ENCODE data around the gene SPAG8. TPM values are rescaled to one million over a fixed set of nuclear protein-coding genes. Genes with fewer than 3 reads are reported as not detected.
A peak's percentile ranks its signal among the peaks of the same experiment; 100 is the strongest.

Gene SPAG8
- total RNA-seq, 1 donor from 2014 or later, result 1.4 TPM

DNA sequence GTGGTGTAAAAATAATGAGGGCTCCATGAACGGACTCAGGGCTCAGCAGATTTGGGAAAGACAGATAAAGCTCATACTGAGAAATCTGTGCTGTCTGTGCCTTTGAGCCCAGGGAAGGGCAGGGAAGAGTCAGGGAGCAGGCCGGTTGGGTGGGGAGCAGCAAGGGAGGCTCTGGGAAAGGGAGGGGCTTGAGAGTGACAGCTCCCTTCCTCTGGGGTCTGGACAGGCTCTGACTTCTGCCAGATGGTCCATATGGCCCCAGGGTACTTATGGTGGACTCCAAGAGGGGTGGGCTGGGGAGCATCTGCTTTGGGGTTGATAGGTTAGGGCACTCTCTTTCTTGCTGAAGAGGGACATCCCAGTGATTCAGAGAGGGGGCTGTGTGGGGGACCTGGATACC, 18.6 kb downstream of the SPAG8 start:
- H3K9me3 Mint-ChIP-seq, result no peaks in the 10 kb centered on the region
- TF ChIP-seq, protein P1, sequence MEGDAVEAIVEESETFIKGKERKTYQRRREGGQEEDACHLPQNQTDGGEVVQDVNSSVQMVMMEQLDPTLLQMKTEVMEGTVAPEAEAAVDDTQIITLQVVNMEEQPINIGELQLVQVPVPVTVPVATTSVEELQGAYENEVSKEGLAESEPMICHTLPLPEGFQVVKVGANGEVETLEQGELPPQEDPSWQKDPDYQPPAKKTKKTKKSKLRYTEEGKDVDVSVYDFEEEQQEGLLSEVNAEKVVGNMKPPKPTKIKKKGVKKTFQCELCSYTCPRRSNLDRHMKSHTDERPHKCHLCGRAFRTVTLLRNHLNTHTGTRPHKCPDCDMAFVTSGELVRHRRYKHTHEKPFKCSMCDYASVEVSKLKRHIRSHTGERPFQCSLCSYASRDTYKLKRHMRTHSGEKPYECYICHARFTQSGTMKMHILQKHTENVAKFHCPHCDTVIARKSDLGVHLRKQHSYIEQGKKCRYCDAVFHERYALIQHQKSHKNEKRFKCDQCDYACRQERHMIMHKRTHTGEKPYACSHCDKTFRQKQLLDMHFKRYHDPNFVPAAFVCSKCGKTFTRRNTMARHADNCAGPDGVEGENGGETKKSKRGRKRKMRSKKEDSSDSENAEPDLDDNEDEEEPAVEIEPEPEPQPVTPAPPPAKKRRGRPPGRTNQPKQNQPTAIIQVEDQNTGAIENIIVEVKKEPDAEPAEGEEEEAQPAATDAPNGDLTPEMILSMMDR (conservative IDR thresholded peaks at IDR 0.05), result no peak
- H3K36me3 Mint-ChIP-seq (ENCODE audit: low read depth), result no peaks in the 10 kb centered on the region
- H3K27ac Mint-ChIP-seq (ENCODE audit: unreplicated experiment), result peak overlapping the region; percentile 62
- peaks cover 31% of the 10 kb centered on the region for H3K4me1 Mint-ChIP-seq
- no peak for DNase-seq (ENCODE audit: low read depth, low spot score)
- H3K4me3 Mint-ChIP-seq, result peak overlapping the region; percentile 56
- no peaks in the 10 kb centered on the region for H3K27me3 Mint-ChIP-seq (ENCODE audit: low read depth)

DNA sequence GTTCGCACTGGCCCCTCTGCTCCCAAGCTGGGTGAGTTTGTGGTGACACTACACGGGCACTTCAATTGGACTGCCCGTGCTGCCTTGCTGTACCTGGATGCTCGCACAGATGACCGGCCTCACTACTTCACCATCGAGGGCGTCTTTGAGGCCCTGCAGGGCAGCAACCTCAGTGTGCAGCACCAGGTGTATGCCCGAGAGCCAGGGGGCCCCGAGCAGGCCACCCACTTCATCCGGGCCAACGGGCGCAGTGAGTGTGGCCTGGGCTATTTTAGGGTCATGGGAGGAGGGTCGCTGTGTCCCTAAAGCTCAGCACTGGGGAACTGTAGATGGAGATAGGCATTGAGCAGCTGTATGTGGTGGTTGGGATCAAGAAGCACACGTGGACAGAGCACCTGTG, 19.2 kb downstream of the SPAG8 start:
- no peak for DNase-seq (ENCODE audit: low read depth, low spot score)
- TF ChIP-seq, protein P1 (conservative IDR thresholded peaks at IDR 0.05), result no peak

DNA sequence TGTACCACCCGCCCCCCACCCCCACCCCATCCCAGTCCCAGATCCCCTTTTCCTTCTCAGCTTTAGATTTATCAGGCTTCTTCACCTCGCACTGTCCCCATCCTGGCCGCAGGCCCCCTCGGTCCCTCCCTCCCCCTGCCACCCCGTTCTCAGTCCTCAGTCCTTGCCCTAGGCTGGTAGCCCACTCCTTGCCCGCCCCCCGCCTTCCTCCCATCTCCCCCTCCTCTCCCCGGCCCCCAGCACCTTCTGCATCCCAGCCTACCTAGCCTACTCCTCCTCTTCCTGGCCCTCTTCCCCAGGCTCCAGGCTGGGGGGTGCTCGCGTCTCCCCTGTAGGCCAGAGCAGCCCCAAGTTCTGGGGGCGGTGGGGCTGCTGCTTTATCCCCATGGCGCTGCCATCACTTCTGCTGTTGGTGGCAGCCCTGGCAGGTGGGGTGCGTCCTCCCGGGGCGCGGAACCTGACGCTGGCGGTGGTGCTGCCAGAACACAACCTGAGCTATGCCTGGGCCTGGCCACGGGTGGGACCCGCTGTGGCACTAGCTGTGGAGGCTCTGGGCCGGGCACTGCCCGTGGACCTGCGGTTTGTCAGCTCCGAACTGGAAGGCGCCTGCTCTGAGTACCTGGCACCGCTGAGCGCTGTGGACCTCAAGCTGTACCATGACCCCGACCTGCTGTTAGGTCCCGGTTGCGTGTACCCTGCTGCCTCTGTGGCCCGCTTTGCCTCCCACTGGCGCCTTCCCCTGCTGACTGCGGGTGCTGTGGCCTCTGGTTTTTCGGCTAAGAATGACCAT, 19.8 kb downstream of the SPAG8 start:
- Mint-ChIP-seq H3K27ac (ENCODE audit: unreplicated experiment) (no peak overlapping the region), H3K9me3 (no peaks in the 10 kb centered on the region), H3K27me3 (ENCODE audit: low read depth) (no peaks in the 10 kb centered on the region), H3K36me3 (ENCODE audit: low read depth) (no peaks in the 10 kb centered on the region), H3K4me1 (peaks cover 31% of the 10 kb centered on the region), H3K4me3 (peak overlapping the region; percentile 25)
- TF ChIP-seq, protein P1 (conservative IDR thresholded peaks at IDR 0.05), result no peak
- no peak for DNase-seq (ENCODE audit: low read depth, low spot score)

More for the DNA sequence above, 19.2 kb downstream of the SPAG8 start:
- H3K4me3 Mint-ChIP-seq, result peak overlapping the region; percentile 56
- peaks cover 31% of the 10 kb centered on the region for H3K4me1 Mint-ChIP-seq
- H3K27me3 Mint-ChIP-seq (ENCODE audit: low read depth), result no peaks in the 10 kb centered on the region
- no peaks in the 10 kb centered on the region for H3K36me3 Mint-ChIP-seq (ENCODE audit: low read depth)
- no peaks in the 10 kb centered on the region for H3K9me3 Mint-ChIP-seq
- H3K27ac Mint-ChIP-seq (ENCODE audit: unreplicated experiment), result no peak overlapping the region

DNA sequence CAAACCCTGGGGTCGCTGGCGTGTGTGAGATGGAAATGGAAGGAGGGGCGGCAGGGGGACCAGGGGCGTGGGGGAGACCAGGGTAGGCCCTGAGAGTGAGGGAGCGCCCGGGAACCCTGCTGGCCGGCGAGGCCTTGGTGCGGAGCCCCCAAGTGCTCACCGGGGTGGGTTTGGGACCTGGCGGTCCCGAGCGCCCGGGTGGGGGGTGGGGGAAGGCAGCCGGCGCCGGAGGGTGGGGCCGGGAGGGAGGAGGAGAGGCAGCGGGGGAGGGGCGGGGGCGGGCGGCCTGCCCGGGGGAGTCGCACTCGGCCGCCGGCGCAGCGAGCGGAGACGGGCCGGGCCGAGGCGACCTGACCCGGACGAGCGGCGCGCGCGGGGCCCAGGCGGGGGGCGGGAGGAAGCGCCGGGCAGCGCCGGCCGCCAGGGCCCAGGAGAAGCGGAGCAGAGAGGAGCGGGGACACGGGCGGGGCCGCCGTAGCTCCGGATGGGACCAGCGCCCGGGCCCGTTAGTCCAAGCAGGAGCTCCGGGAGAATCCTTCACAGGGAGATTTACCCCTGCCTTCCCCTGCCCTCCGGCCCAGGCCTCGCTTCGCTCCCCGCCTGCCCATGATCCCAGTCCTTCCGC, 20.7 kb downstream of the SPAG8 start, which contains the start of gene NPR2:
TSS of gene NPR2 (plus strand) at position 295 of the 625 bp plus-strand sequence. CDS start 818 bp downstream, outside the sequence.
- H3K27me3 Mint-ChIP-seq (ENCODE audit: low read depth), result no peaks in the 10 kb centered on the region
- no peaks in the 10 kb centered on the region for H3K9me3 Mint-ChIP-seq
- peak within 1 kb of the TSS; percentile 53 for H3K27ac Mint-ChIP-seq (ENCODE audit: unreplicated experiment)
- H3K4me1 Mint-ChIP-seq, result peaks cover 27% of the 10 kb centered on the region
- peak within 1 kb of the TSS; percentile 90 for H3K4me3 Mint-ChIP-seq
- peak; percentile 23 for DNase-seq (ENCODE audit: low read depth, low spot score)
- TF ChIP-seq, protein P1 (conservative IDR thresholded peaks at IDR 0.05), result no peak
- H3K36me3 Mint-ChIP-seq (ENCODE audit: low read depth), result no peaks in the 10 kb centered on the region

DNA sequence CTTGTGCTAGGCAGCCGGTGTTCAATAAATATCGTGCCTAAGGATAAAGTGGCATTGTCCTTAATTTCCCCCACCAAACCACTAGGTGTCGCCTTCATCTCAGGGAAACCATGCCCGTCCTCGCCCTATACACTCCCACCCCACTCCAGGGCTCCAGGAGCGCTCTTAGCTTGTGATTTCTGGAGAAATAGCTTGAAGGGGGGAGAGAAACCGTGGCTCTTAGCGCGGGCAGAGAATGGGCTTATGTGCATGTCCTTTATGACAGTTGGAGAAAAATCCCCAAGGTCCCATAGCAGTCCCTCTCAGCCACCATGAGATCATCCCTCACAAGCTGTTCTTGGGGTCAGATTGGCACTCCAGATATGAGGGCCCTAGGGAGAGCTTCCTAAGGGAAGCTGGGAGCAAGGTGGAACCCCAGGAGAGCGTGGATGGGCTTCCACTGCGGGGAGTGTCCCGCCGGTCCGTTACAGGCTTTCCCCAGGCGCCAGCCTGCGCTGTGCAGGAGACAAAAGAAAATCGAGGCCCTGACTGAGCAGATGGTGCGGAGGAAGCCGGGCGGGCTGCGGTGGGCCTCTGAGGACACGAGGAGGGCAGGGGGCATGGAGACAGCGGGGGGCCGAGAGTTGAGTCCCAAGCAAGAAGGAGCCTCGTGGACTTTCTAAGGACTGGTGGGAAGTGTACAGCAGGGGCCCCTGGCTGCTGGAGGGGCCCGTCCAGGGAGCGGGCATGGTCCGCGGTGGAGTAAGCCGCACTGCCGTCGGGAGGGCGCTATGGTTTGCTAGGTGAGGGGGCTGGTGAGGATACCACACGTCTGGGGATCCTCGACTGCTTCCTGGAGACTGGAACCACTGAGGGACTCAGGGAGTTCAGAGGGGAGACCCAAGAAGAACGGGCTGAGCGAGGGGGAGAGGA, 21.4 kb downstream of the SPAG8 start:
- Mint-ChIP-seq H3K27ac (ENCODE audit: unreplicated experiment) (peak overlapping the region; percentile 53), H3K4me1 (peaks cover 27% of the 10 kb centered on the region), H3K4me3 (peak overlapping the region; percentile 90), H3K27me3 (ENCODE audit: low read depth) (no peaks in the 10 kb centered on the region), H3K36me3 (ENCODE audit: low read depth) (no peaks in the 10 kb centered on the region), H3K9me3 (no peaks in the 10 kb centered on the region)
- DNase-seq (ENCODE audit: low read depth, low spot score), result peak; percentile 70
- TF ChIP-seq, protein P1 (conservative IDR thresholded peaks at IDR 0.05), result peak; percentile 91
